Right lobe of liver (tissue), 4 donors: ENCODE data around the gene MSTN.

Source experiments
- POLR2A ChIP-seq: fragments of 450-650 bp; IDR thresholded peaks from one replicate; pipeline ENCODE4 v1.6.1; 2017; ENCODE audit warnings: antibody characterized with exemption, mild to moderate bottlenecking
- TF ChIP-seq, protein P1 (sequence below), 4 donors: fragments of 200-600 bp in 3 of 4; fragments of 450-650 bp in 1 of 4; IDR thresholded peaks; one replicate each; pipeline versions ENCODE4 v1.5.1 to v1.8.0; 2016 to 2022; ENCODE audit warnings: antibody characterized with exemption in 4 of 4, mild to moderate bottlenecking in 2 of 4
- donor health status: DM: no; HTN: no; CAD: no.
- donor health status: DM: no; HTN: no; CAD: no.
- donor health status: DM: no; HTN: yes; CAD: no.

DNA sequence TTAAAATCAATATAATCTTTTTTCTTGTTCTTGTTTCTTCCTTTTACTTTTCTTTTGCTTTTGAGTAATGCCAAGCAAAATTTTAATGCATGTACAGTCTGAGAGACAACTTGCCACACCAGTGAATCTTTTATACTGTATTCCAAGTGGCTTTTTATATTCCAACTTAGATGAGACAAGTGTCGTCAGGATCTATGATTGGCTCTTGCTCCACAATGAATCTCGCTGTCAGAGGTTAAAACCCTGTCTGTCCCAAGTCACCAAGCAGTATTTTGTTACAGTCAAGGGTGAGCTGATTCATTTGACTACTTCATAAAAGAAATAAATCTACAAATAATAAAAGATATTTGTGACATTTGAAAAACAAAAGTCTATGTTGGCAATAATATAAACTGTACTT is at the start of gene MSTN:
- TF ChIP-seq, protein P1, sequence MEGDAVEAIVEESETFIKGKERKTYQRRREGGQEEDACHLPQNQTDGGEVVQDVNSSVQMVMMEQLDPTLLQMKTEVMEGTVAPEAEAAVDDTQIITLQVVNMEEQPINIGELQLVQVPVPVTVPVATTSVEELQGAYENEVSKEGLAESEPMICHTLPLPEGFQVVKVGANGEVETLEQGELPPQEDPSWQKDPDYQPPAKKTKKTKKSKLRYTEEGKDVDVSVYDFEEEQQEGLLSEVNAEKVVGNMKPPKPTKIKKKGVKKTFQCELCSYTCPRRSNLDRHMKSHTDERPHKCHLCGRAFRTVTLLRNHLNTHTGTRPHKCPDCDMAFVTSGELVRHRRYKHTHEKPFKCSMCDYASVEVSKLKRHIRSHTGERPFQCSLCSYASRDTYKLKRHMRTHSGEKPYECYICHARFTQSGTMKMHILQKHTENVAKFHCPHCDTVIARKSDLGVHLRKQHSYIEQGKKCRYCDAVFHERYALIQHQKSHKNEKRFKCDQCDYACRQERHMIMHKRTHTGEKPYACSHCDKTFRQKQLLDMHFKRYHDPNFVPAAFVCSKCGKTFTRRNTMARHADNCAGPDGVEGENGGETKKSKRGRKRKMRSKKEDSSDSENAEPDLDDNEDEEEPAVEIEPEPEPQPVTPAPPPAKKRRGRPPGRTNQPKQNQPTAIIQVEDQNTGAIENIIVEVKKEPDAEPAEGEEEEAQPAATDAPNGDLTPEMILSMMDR (IDR thresholded peaks at IDR 0.05) = no peak
- TF ChIP-seq POLR2A = no peak
